Panc1 (cell line): ENCODE results near the gene PRKCQ. TPM values are rescaled to one million over a fixed set of nuclear protein-coding genes. Genes with fewer than 3 reads are reported as not detected.

Source experiments
- ATAC-seq: fragments of 200-7000 bp; cut with Tn5 transposase; 2 replicates; pipeline ENCODE4 v1.9.1; 2020; ENCODE audit warnings: mild to moderate bottlenecking, moderate library complexity
- BruUV-seq: library from RNA; stranded (reverse); fragments of 400-500 nt; replicated peaks from 2 replicates; lab custom pipeline; 2021; lab: Mats Ljungman, UMichigan
- CTCF ChIA-PET: fragments of 300-600 bp; sonication (Branson Sonifier 250); formaldehyde crosslinking; loops from one replicate; lab custom pipeline; 2022; ENCODE audit warnings: antibody characterized with exemption; lab: Charles Lee
- POLR2A ChIA-PET: fragments of 300-600 bp; sonication (Branson Sonifier 250); formaldehyde crosslinking; loops from one replicate; lab custom pipeline; 2022; ENCODE audit warnings: antibody characterized with exemption; lab: Charles Lee
- DNase-seq: peaks from one replicate; pipeline ENCODE4 v3.0.0-alpha.2; 2010; ENCODE audit warnings: low read depth, low spot score
- H3K27ac ChIP-seq: 2 replicates; pipeline ENCODE4 v1.5.1; 2011; ENCODE audit warnings: mild to moderate bottlenecking, low read length, inconsistent platforms
- H3K27me3 ChIP-seq: fragments of 200-500 bp; sonication (Bioruptor generic); 2 replicates; pipeline ENCODE4 v1.6.0; 2014; ENCODE audit warnings: low read length, inconsistent platforms; ENCODE audit not compliant: control insufficient read depth, insufficient read depth
- H3K36me3 ChIP-seq: fragments of 200-500 bp; sonication (Bioruptor generic); 2 replicates; pipeline ENCODE4 v1.5.1; 2014; ENCODE audit warnings: inconsistent platforms, mild to moderate bottlenecking, low read length, moderate library complexity; ENCODE audit not compliant: control insufficient read depth, insufficient read depth
- H3K4me1 ChIP-seq: 2 replicates; pipeline ENCODE4 v1.5.1; 2011; ENCODE audit warnings: inconsistent platforms, mild to moderate bottlenecking, low read length, moderate library complexity; ENCODE audit not compliant: control insufficient read depth, insufficient read depth
- H3K4me3 ChIP-seq, 2 experiments: 2 replicates each; pipeline ENCODE4 v1.5.1; 2011 to 2012; ENCODE audit warnings: low read depth in 2 of 2, low read length in 2 of 2, mild to moderate bottlenecking in 2 of 2, inconsistent platforms in 1 of 2, moderate library complexity in 1 of 2
- H3K9me3 ChIP-seq: fragments of 200-500 bp; sonication (Bioruptor generic); 2 replicates; pipeline ENCODE4 v1.5.1; 2014; ENCODE audit warnings: low read depth, mild to moderate bottlenecking, inconsistent platforms, low read length, moderate library complexity; ENCODE audit not compliant: control insufficient read depth, insufficient read depth
- POLR2AphosphoS5 ChIP-seq: IDR thresholded peaks from 2 replicates; pipeline ENCODE4 v1.6.1; 2012; ENCODE audit warnings: mild to moderate bottlenecking, low read depth, low read length, moderate library complexity
- REST ChIP-seq, 2 experiments: IDR thresholded peaks; 2 replicates each; pipeline ENCODE4 v1.6.1; 2011 to 2012; ENCODE audit warnings: low read depth in 2 of 2, control low read depth in 1 of 2, low read length in 1 of 2, mild to moderate bottlenecking in 1 of 2, moderate library complexity in 1 of 2; ENCODE audit not compliant: insufficient read depth in 1 of 2
- SIN3A ChIP-seq: IDR thresholded peaks from 2 replicates; pipeline ENCODE4 v1.6.1; 2012; ENCODE audit warnings: low read depth, mild to moderate bottlenecking, low read length, moderate library complexity, borderline replicate concordance; ENCODE audit not compliant: insufficient read depth
- TCF7L2 ChIP-seq: IDR thresholded peaks from 2 replicates; pipeline ENCODE4 v1.6.1; 2011; ENCODE audit warnings: mild to moderate bottlenecking, low read depth, low read length, inconsistent platforms
- in situ Hi-C: cut with HindIII; loops from 2 replicates; pipeline ENCODE4 v1.10.0; 2016; ENCODE audit warnings: low sequenced_read_pairs, low pct_unique_long_range_greater_than_20kb
- intact Hi-C: fragments of 100-400 bp; cut with micrococcal nuclease; formaldehyde crosslinking; loops from one replicate; pipeline ENCODE4 v1.10.0; 2022; ENCODE audit not compliant: unreplicated experiment
- total RNA-seq: library from RNA; stranded (reverse); gene quantifications from one replicate; pipeline ENCODE4 v1.2.1, GENCODE V29; 2021; ENCODE audit not compliant: unreplicated experiment
- TF ChIP-seq, protein P1 (sequence below): fragments of 450-650 bp; IDR thresholded peaks from 2 replicates; pipeline ENCODE4 v1.5.1; 2017; ENCODE audit warnings: mild to moderate bottlenecking

PRKCQ gene
- total RNA-seq, 1 experiment from 2014 or later = 0.23 TPM

GRCh38 chr10:6563731-6564130, 16.3 kb downstream of the PRKCQ start:
- in situ Hi-C loops = no loop called here
- Histone ChIP-seq H3K27ac (no peak overlapping the region), H3K27me3 (peaks cover 5% of the 10 kb centered on the region; the same call in 1 of the 2 replicates), H3K36me3 (no peaks in the 10 kb centered on the region), H3K4me1 (no peaks in the 10 kb centered on the region), H3K9me3 (no peaks in the 10 kb centered on the region), H3K4me3 (no peak overlapping the region)
- POLR2A ChIA-PET = no interaction called here
- CTCF ChIA-PET = no interaction called here
- ATAC-seq (no peak), DNase-seq (no peak)
- no peak for TF ChIP-seq REST (IDR thresholded peaks at IDR 0.05; ENCODE audit: insufficient read depth in 1 of 2, low read depth in 2 of 2, low read length in 1 of 2)
- TF ChIP-seq POLR2AphosphoS5 = no peak
- no peak for TF ChIP-seq TCF7L2
- no peak for TF ChIP-seq SIN3A
- TF ChIP-seq, protein P1, sequence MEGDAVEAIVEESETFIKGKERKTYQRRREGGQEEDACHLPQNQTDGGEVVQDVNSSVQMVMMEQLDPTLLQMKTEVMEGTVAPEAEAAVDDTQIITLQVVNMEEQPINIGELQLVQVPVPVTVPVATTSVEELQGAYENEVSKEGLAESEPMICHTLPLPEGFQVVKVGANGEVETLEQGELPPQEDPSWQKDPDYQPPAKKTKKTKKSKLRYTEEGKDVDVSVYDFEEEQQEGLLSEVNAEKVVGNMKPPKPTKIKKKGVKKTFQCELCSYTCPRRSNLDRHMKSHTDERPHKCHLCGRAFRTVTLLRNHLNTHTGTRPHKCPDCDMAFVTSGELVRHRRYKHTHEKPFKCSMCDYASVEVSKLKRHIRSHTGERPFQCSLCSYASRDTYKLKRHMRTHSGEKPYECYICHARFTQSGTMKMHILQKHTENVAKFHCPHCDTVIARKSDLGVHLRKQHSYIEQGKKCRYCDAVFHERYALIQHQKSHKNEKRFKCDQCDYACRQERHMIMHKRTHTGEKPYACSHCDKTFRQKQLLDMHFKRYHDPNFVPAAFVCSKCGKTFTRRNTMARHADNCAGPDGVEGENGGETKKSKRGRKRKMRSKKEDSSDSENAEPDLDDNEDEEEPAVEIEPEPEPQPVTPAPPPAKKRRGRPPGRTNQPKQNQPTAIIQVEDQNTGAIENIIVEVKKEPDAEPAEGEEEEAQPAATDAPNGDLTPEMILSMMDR = no peak
- intact Hi-C loops = no loop called here
- BruUV-seq = no TSS peak

DNA sequence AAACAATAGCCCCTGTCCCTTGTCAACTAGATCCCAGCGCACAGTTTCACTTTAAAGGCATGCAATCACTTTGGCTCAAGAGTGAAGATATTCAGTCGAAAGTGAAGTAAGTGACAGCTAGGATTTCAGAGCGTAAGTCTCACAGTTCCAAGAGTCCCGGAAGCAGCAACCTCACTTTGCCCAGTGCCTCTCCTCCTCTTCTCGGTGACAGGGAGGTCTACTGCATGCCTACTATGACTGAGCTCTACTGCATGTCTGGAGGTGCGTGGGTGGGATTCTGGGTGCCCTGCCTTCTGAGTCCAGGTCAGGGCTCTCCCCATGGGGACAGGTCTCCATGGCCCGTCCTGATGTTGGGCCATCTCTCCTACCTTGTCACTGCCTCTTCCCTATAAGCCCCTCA, 17.0 kb downstream of the PRKCQ start:
- intact Hi-C loops (no loop called here), in situ Hi-C loops (no loop called here)
- H3K4me3 ChIP-seq = no peak overlapping the region
- no peaks in the 10 kb centered on the region for H3K4me1 ChIP-seq
- ATAC-seq = no peak
- TF ChIP-seq SIN3A (no peak), REST (IDR thresholded peaks at IDR 0.05; ENCODE audit: insufficient read depth in 1 of 2, low read depth in 2 of 2, low read length in 1 of 2) (no peak), TCF7L2 (no peak), POLR2AphosphoS5 (no peak)
- TF ChIP-seq, protein P1 = no peak
- BruUV-seq = no TSS peak
- no peak overlapping the region for H3K27ac ChIP-seq
- no peaks in the 10 kb centered on the region for H3K36me3 ChIP-seq
- POLR2A ChIA-PET = no interaction called here
- peaks cover 5% of the 10 kb centered on the region; the same call in 1 of the 2 replicates for H3K27me3 ChIP-seq
- no peaks in the 10 kb centered on the region for H3K9me3 ChIP-seq
- CTCF ChIA-PET = no interaction called here
- no peak for DNase-seq
